PFSK-1 (cell line): ENCODE measurements around the gene MAP4K4.

Experiments used
- FOXP2 ChIP-seq: optimal IDR thresholded peaks from 2 replicates; pipeline ENCODE3; 2011; ENCODE audit warnings: borderline replicate concordance, control low read depth, inconsistent platforms; ENCODE audit not compliant: insufficient read depth; ENCODE audit errors: extremely low read length, extremely low read depth
- POLR2AphosphoS5 ChIP-seq: IDR thresholded peaks from 2 replicates; pipeline ENCODE4 v1.6.1; 2012; ENCODE audit warnings: low read depth, mild to moderate bottlenecking, control low read depth, low read length, moderate library complexity
- SIN3A ChIP-seq: IDR thresholded peaks from 2 replicates; pipeline ENCODE4 v1.6.1; 2012; ENCODE audit warnings: mild to moderate bottlenecking, low read length, moderate library complexity, borderline replicate concordance; ENCODE audit not compliant: insufficient read depth
- TAF1 ChIP-seq: IDR thresholded peaks from 2 replicates; pipeline ENCODE4 v1.6.1; 2012; ENCODE audit warnings: low read length, control low read depth, borderline replicate concordance; ENCODE audit not compliant: insufficient read depth
- TF ChIP-seq, protein P1 (sequence below), 2 experiments: IDR thresholded peaks; 2 replicates each; pipeline versions ENCODE4 v1.6.1 to v1.8.0; 2011 to 2012; ENCODE audit warnings: low read depth in 2 of 2, low read length in 2 of 2, control low read depth in 1 of 2, inconsistent platforms in 1 of 2, mild to moderate bottlenecking in 1 of 2, moderate library complexity in 1 of 2; ENCODE audit not compliant: insufficient read depth in 1 of 2

GRCh38 chr2:101742547-101742946 is 45.0 kb downstream of the MAP4K4 start:
- TF ChIP-seq, protein P1, sequence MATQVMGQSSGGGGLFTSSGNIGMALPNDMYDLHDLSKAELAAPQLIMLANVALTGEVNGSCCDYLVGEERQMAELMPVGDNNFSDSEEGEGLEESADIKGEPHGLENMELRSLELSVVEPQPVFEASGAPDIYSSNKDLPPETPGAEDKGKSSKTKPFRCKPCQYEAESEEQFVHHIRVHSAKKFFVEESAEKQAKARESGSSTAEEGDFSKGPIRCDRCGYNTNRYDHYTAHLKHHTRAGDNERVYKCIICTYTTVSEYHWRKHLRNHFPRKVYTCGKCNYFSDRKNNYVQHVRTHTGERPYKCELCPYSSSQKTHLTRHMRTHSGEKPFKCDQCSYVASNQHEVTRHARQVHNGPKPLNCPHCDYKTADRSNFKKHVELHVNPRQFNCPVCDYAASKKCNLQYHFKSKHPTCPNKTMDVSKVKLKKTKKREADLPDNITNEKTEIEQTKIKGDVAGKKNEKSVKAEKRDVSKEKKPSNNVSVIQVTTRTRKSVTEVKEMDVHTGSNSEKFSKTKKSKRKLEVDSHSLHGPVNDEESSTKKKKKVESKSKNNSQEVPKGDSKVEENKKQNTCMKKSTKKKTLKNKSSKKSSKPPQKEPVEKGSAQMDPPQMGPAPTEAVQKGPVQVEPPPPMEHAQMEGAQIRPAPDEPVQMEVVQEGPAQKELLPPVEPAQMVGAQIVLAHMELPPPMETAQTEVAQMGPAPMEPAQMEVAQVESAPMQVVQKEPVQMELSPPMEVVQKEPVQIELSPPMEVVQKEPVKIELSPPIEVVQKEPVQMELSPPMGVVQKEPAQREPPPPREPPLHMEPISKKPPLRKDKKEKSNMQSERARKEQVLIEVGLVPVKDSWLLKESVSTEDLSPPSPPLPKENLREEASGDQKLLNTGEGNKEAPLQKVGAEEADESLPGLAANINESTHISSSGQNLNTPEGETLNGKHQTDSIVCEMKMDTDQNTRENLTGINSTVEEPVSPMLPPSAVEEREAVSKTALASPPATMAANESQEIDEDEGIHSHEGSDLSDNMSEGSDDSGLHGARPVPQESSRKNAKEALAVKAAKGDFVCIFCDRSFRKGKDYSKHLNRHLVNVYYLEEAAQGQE (IDR thresholded peaks at IDR 0.05; ENCODE audit: insufficient read depth in 1 of 2, low read depth in 2 of 2, low read length in 2 of 2): no peak
- TF ChIP-seq TAF1 (no peak), POLR2AphosphoS5 (no peak), FOXP2 (no peak), SIN3A (no peak)
